Lung (tissue), 12 donors: Measurements from ENCODE around the gene PODN. TPM values are rescaled to one million over a fixed set of nuclear protein-coding genes. Genes with fewer than 3 reads are reported as not detected.

Experiments used
- ATAC-seq: fragments of 200-7000 bp; cut with Tn5 transposase; one replicate; pipeline ENCODE4 v1.9.1; 2020; ENCODE audit warnings: moderate number of reproducible peaks; ENCODE audit not compliant: insufficient read depth, low FRiP score
- DNase-seq, 3 donors: peaks; one replicate each; pipeline ENCODE4 v3.0.0-alpha.2; 2013 to 2017
- H3K27ac ChIP-seq, 2 donors: one replicate each; pipeline ENCODE4 v1.5.1; 2013; ENCODE audit warnings: mild to moderate bottlenecking in 2 of 2, moderate library complexity in 2 of 2, control low read depth in 1 of 2, inconsistent platforms in 1 of 2, low read depth in 1 of 2, low read length in 1 of 2
- H3K27me3 ChIP-seq, 3 donors: one replicate each; pipeline ENCODE4 v1.5.1; 2013; ENCODE audit warnings: low read length in 2 of 3; ENCODE audit not compliant: control insufficient read depth in 3 of 3, insufficient read depth in 3 of 3
- H3K36me3 ChIP-seq, 4 donors: one replicate each; pipeline ENCODE4 v1.5.1; 2013; ENCODE audit warnings: low read length in 4 of 4, mild to moderate bottlenecking in 1 of 4, moderate library complexity in 1 of 4; ENCODE audit not compliant: control insufficient read depth in 4 of 4, insufficient read depth in 4 of 4
- H3K4me1 ChIP-seq, 5 donors: one replicate each; pipeline ENCODE4 v1.5.1; 2013; ENCODE audit warnings: low read length in 5 of 5, mild to moderate bottlenecking in 2 of 5, moderate library complexity in 1 of 5; ENCODE audit not compliant: control insufficient read depth in 5 of 5, insufficient read depth in 5 of 5
- H3K4me3 ChIP-seq: one replicate; pipeline ENCODE4 v1.5.1; 2013; ENCODE audit warnings: mild to moderate bottlenecking, control low read depth, moderate library complexity
- H3K9ac ChIP-seq, 2 donors: one replicate each; pipeline ENCODE4 v1.5.1; 2013; ENCODE audit warnings: low read length in 2 of 2, control low read depth in 1 of 2; ENCODE audit not compliant: insufficient read depth in 1 of 2
- H3K9me3 ChIP-seq, 4 donors: one replicate each; pipeline ENCODE4 v1.5.1; 2013; ENCODE audit warnings: low read length in 3 of 4, mild to moderate bottlenecking in 1 of 4, moderate library complexity in 1 of 4; ENCODE audit not compliant: control insufficient read depth in 4 of 4, insufficient read depth in 3 of 4
- WGBS, 2 donors: extraction: QIAGEN DNeasy Blood & Tissue Kit; methylation state at CpG; one replicate each; pipeline ENCODE4 v1.1.7; 2013; 5-methylcytosine and 5-hydroxymethylcytosine counted together
- polyA plus RNA-seq, 2 donors: library from polyadenylated mRNA; stranded (reverse); fragments of 200-250 nt; gene quantifications; one replicate each; pipeline ENCODE4 v1.2.1, GENCODE V29; 2013
- total RNA-seq, 2 donors: library from RNA; depleted of rRNA in 1 of 2; stranded (reverse); fragments of >200 nt in 1 of 2; gene quantifications; one replicate each; pipeline ENCODE4 v1.2.1, GENCODE V29; 2014 to 2021
- TF ChIP-seq, protein P1 (sequence below): IDR thresholded peaks from 2 replicates; pipeline ENCODE4 v1.5.1; 2012; ENCODE audit warnings: mild to moderate bottlenecking; ENCODE audit errors: control extremely low read depth, extremely low read depth
- donor health status: control.
- donor health status: control.
- donor health status: Bipolar disorder and iron deficiency.
- donor health status: healthy.
- donor health status: DM: yes; HTN: yes; CAD: no.

The PODN gene
- total and polyA plus RNA-seq, 4 donors, result 12.9 to 40.9 (median 21.7) TPM

DNA sequence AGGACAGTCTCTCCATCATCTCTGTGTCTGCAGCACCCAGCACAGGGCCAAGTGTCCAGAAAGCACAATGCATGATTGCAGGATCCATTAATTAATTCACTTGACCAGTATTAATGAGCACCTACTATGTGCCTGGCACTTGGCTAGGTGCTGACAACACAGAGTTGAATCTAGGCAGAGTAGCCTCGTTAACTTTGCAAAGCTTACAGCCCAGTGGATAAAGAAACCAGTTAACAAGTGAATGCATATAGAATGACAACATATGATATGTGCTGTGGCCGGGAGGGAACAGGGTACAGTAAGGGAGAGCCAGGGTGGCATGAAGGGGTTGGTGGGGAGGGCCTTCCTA is 69.6 kb downstream of the PODN start:
- 89 to 90% methylated on average over 2 of the region's 2 CpGs for WGBS, 2 donors
- Histone ChIP-seq H3K9me3 (no peaks in the 10 kb centered on the region), H3K9ac (no peak overlapping the region), H3K4me1 (peaks cover 0 to 29% (median 5%) of the 10 kb centered on the region in 5 donors), H3K4me3 (no peak overlapping the region), H3K27ac (no peak overlapping the region), H3K36me3 (no peaks in the 10 kb centered on the region), H3K27me3 (no peaks in the 10 kb centered on the region)
- ATAC-seq, result no peak
- TF ChIP-seq, protein P1, sequence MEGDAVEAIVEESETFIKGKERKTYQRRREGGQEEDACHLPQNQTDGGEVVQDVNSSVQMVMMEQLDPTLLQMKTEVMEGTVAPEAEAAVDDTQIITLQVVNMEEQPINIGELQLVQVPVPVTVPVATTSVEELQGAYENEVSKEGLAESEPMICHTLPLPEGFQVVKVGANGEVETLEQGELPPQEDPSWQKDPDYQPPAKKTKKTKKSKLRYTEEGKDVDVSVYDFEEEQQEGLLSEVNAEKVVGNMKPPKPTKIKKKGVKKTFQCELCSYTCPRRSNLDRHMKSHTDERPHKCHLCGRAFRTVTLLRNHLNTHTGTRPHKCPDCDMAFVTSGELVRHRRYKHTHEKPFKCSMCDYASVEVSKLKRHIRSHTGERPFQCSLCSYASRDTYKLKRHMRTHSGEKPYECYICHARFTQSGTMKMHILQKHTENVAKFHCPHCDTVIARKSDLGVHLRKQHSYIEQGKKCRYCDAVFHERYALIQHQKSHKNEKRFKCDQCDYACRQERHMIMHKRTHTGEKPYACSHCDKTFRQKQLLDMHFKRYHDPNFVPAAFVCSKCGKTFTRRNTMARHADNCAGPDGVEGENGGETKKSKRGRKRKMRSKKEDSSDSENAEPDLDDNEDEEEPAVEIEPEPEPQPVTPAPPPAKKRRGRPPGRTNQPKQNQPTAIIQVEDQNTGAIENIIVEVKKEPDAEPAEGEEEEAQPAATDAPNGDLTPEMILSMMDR, result no peak
- peak in 1 of 3 donors; percentile 2 for DNase-seq

DNA sequence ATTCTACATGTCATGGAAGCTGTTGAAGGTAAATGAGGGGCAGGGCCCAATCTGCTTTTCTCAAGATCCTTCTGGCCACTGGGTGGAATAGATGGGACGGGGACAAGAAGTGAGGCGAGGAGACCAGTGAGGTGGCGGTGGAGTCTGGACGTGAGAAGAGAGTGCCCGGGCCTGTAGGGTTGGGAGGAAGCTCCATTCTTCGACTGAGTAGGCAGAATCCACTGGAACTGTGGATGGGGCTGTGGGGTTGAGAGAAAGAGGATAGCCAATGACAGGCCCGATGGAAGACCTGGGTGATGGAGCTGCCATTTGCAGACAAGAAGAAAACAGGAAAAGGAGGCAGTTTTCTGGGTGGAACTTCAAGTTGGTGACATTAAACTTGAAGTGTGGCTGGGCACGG is 70.2 kb downstream of the PODN start:
- Histone ChIP-seq H3K9ac (no peak overlapping the region), H3K9me3 (no peaks in the 10 kb centered on the region), H3K27me3 (no peaks in the 10 kb centered on the region), H3K4me3 (no peak overlapping the region), H3K4me1 (peaks cover 0 to 29% (median 5%) of the 10 kb centered on the region in 5 donors), H3K27ac (no peak overlapping the region), H3K36me3 (no peaks in the 10 kb centered on the region)
- TF ChIP-seq, protein P1, result no peak
- WGBS, 2 donors, result 88 to 93% methylated on average over 8 of the region's 8 CpGs
- DNase-seq (no peak), ATAC-seq (no peak)

DNA sequence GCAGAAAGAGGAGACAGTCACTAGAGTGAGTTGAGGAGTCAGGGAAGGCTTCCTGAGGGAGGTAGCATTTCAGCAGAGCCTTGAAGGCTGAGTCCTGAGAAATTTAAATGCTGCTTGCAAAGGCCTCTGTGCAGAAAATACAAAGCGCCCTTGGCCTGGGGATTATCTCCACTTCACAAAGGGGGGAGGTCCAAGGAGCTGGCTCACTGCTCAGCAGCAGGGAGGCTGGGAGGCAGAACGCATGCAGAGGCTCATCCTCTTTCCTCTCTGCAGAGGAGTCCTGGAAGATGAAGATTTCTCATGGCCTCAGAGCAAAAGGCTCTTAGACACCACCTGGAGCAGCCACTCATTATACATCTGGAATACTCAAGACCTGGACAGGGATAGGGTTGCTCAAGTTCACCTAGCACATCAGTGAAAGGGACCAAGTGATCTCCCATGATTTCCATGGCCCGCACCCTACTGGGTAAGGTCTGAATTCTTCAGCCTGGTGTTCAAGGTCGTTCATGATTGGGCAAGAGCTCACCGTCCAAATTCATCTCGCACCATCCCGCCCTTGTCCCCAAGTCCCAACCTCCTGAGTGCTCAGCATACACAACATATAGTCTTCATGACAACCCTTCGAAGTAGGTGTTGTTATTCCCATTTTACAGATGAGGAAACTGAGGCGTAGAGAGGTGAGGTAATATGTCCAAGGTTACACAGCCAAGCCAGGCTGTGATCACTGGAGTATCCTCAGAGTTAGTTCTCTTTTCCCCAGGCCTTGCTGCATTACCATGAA is 71.4 kb downstream of the PODN start:
- Histone ChIP-seq H3K36me3 (no peaks in the 10 kb centered on the region), H3K9me3 (peaks cover 0 to 5% (median under 1%) of the 10 kb centered on the region in 4 donors), H3K27me3 (no peaks in the 10 kb centered on the region), H3K27ac (no peak overlapping the region), H3K4me1 (peaks cover 0 to 29% (median 5%) of the 10 kb centered on the region in 5 donors), H3K9ac (no peak overlapping the region), H3K4me3 (no peak overlapping the region)
- ATAC-seq, result no peak
- peak in 1 of 3 donors; percentile 4 for DNase-seq
- 85 to 86% methylated on average over 9 of the region's 9 CpGs for WGBS, 2 donors
- TF ChIP-seq, protein P1, result no peak
